G401 (cell line): Measurements from ENCODE around the gene TMEM63B. TPM values are rescaled to one million over a fixed set of nuclear protein-coding genes. Genes with fewer than 3 reads are reported as not detected.

Source experiments
- DNase-seq: peaks from one replicate; pipeline ENCODE4 v3.0.0-alpha.2; 2015; ENCODE audit warnings: low spot score
- in situ Hi-C: cut with HindIII; loops from 2 replicates; pipeline ENCODE4 v1.10.0; 2016; ENCODE audit warnings: low sequenced_read_pairs, mixed read lengths
- total RNA-seq: library from RNA; depleted of rRNA; stranded (reverse); fragments of >200 nt; shearing (Covaris generic); gene quantifications from 2 replicates; pipeline ENCODE4 v1.2.3, GENCODE V29; 2014

TMEM63B gene
- total RNA-seq, 1 experiment from 2014 or later = 10.0 TPM

DNA sequence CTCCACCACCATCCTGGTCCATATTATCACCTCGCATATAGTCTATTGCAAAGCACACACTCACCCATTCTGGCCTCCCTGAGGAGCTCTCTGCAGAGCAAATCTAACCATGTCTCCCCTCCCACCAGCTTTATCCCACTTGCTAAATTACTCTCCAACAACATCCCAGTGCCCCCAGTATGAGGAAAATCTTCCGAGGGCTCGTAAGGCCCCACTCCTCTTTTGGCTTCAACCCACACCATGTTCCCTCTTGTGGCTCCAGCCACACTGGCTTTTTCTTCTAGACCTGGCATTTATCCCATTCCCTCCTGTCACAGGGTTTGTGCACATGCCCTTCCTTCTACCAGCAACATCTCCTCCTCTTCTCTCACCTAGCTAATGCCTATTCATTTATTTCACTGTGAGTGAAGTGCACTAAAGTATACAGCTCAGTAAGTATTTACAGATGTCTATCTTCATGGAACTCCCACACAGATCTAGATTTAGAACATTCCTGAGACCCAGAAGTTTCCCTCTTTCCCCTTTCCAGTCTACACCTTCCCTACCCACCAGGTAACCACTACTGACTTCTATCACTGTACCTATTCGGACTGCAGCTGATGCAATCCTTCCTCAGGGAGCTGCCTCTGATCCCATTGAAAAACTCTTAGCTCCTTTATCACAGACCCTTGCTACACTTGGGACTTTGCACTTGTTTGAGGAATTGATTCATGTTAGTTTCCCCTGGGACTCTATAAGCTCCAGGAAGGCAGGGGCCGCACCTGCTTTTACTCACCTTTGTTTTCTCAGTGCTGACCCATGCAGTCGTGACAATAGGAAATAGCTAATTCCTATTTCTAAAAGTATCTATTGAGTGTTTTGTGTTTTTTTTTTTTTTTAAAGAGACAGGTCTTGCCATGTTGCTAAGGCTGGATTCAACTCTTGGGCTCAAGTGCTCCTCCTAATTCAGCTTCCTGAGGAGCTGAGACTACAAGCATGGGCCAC lies 15.6 kb upstream of the TMEM63B start:
- in situ Hi-C loops = no loop called here

DNA sequence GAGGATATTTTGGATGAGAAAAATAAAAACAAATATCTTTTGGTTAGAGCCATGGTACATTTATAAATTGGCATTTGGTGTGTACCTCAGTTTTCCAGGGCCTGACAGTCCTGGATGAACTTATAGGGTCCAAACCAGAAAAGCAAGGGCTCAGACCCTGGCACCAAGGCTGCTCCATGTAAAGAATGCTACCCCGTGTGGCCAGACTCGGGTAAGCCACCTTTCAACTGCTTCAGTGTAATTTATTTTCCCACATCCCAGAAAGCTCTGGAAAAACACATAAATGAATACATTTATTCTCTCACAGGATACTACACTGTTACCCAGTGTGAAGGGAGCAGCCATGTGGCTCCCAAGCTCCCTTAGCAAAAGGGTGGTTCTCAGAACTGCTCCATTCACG lies 13.9 kb upstream of the TMEM63B start:
- DNase-seq = no peak
- in situ Hi-C loops = no loop called here

More for the DNA sequence above, 15.6 kb upstream of the TMEM63B start:
- DNase-seq = no peak

DNA sequence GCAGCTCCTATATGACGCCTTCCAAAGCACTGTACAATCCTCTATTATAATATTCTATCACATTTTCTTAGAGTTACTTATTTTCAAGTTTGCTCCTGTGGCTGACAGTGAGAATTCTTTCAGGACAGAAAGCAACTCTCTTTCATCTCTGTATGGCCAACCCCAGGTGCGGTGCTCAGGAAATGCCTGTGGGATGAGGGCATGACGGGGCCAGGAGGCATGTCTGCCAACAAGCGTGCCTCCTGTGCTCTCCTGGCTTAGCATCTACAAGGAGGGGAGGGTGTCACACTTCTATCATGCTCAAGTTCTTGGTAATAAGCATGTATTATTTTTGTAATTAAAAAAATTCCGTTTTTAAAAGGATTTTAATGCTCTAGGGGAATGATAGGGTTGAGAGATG lies 11.5 kb upstream of the TMEM63B start:
- no peak for DNase-seq
- in situ Hi-C loops = no loop called here

DNA sequence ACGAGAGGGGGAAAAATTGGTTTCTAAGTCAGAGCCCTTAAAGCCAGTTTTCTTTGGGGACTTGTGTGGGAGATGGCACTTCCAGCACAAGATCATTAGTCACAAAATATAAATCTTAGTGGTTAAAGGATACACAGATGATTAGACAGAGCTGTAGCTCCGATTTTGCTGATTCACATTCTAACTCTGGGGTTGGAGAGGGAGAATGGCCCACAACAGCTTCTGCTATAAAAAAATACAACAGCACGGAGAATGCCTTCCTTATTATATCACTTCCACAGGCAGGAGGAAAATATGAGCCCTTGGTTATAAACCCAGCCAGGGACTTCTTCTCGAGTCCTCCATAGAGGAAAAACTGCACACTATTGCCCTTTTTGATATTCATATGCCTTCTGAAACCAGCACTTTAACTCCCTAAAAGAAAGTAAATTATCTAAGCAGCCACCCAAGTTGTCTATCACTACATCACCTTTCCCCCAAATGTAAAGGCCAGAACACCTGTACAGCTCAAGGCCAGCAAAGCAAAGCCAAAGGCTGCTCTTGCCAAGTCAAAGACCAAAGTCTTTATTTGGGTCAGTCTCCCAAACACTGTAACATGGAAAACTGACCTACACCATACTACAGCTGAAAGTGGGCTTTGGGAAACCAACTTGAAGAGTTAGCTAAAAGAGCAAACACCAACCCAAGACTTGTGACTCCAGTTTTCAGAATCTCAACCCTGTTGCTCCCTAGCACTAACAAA lies 10.5 kb upstream of the TMEM63B start:
- in situ Hi-C loops = no loop called here
- DNase-seq = no peak

DNA sequence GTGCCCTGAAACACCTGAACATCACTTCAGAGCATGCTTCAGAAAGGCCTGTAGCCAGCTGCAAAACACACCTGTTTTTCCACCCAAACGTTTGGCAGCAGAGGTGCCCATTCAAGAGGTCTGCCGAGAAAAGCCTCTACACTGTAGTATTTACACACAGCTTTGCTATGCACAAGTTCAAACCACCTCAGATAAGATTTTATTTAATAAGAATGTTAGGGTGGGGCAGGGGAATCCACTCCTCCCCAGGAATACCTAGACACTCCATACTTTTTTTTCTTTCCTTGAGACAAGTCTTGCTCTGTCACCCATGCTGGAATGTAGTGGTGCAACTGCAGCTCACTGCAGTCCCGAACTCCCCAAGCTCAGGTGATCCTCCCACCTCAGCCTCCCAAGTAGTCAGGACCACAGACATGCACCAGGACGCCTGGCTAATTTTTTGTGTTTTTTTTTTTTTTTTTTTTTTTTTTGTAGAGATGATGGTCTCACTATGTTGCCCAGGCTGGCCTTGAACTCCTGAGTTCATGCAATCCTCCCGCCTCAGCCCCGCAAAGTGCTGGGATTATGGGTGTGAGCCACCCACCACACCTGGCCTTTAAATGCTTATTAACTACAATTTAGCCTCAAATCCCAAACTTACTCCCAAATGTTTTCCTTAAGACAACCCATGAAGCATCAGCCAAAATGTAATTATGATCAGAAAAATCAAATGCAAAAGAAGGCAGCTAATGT lies 9.8 kb upstream of the TMEM63B start:
- in situ Hi-C loops = no loop called here
- DNase-seq = no peak

DNA sequence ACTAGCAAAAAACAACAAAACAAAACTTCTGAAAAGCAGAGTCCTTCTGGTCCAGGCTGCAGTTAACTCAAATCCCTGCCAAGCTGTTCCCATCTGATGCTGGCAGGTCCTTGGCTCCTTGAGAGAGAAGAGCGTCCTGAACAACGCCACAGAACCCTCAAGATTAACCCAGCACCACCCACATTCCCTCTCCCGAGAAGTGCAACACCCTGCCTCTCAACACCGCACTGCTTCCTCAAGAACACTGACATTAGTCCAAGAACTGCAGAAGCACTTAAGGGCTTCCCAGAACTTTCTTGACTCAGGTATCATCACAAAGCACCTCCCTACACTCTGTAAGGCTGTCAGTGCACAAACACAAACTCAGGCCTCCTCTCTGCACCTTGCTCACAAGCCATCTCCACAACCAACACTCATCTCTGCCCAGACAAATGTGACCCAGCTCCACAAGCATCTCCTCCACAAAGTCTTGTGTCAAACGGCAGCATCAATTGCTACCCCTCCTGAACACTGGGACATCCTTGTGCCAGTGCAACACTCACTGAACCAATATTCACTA lies 7.6 kb upstream of the TMEM63B start:
- no peak for DNase-seq
- in situ Hi-C loops = no loop called here

DNA sequence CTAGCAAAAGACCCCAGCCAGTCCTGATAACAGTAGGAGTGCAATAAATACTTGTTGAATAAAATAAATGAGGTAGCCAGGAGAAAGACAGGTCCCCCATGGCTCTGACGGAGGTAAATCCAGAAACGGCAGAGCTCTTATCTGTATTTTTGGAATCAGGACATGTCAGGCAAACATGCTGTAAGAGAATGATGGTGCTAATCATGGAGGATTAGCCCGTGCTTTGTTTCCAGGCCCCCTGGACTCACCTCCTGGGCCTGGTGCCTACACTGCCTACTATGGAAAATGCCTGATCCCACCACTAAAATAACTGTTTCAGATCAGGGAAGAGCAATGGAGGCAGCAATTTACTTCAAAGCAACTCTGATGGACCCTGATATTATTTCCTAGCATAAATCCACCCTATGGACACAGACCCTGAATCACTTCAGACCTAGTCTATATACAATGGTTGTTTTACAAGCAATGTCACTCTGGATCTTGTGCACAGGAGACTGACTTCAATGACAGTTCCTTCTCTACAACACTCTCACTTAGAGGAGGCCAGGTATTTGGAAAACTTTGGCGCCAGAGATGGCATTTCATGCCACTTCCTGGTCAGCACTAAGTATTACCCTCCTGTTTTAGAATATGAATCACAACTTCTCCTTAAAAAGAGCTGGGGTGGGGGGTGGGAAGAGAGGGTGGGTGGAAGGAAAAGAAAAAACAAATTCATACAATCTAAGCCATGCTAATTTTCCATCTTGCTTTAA lies 6.5 kb upstream of the TMEM63B start:
- in situ Hi-C loops = no loop called here
- DNase-seq = no peak

DNA sequence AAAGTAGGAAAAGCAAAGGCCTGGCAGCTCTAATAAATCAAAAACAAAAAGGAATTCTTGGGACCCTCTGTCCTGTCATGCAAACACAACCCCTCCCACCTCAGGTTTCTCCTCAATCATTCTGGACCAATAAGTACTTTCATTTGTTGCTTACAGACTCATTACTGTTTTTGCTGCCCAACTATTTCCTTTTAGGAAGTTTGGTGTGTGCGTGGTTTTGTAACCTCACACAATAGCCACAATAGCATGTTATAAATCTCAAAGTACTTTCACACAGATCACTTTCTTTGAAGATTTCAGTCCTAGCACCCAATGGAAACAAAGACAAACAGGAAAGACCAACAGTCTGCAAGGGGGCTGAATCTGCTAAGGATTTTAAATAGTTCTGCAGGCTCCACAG lies 4.6 kb upstream of the TMEM63B start:
- no peak for DNase-seq
- in situ Hi-C loops = no loop called here

DNA sequence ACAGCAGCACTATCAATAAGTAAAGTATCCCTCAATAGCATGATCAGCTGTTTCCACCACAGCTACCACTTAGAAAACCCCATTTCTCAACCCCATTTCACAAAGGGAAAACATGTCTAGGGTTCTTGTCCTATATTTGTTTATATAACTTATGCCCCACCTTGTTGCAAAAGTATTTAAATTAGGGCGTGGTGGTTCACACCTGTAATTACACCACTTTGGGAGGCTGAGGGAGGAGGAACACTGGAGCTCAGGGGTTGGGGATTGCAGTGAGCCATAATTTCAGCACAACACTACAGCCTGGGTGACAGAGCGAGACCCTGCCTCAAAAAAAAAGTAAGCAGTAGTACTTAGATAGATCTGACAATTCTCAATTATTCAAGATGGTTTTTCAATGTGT lies 3.8 kb upstream of the TMEM63B start:
- in situ Hi-C loops = no loop called here
- no peak for DNase-seq

DNA sequence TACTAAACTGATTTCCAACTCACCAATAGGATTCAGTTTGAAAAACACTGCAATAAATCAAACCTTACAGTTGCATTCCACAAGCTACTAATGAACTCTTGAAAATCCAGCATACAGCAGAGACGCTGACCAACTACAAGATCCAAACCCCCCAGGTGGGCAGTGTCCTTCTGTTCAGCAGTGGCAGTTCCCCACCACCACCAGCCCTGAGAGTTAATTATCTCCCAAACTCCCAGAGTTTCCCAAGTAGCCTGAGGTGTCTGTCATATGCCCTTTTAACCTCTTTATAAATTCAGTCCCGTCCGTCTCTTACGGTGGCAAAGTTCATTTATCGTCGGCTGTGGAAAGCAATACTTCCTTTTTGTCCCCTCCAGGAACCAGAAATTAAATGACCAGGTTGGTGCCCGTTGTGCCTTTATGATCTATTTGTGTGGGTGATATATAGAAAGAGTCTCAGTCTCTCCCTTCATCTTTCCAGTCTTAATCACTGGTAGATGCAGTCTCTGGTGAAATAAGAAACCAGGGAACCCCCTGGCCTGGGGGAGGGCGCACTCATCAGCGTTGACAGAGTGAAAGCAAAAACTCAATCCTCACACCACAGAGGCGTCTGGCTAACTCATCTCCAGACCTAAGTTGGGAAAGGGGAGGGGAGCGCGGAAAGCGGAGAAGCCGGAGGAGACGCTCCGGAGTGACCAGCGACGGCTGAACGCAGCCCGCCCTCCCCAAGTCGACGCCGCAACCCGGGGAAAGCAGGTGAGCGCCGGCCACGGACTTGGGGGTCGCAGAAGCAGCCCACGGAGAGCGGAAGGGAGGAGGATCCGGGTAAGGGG lies 819 bp upstream of the TMEM63B start:
- in situ Hi-C loops = no loop called here
- peak; percentile 40 for DNase-seq

DNA sequence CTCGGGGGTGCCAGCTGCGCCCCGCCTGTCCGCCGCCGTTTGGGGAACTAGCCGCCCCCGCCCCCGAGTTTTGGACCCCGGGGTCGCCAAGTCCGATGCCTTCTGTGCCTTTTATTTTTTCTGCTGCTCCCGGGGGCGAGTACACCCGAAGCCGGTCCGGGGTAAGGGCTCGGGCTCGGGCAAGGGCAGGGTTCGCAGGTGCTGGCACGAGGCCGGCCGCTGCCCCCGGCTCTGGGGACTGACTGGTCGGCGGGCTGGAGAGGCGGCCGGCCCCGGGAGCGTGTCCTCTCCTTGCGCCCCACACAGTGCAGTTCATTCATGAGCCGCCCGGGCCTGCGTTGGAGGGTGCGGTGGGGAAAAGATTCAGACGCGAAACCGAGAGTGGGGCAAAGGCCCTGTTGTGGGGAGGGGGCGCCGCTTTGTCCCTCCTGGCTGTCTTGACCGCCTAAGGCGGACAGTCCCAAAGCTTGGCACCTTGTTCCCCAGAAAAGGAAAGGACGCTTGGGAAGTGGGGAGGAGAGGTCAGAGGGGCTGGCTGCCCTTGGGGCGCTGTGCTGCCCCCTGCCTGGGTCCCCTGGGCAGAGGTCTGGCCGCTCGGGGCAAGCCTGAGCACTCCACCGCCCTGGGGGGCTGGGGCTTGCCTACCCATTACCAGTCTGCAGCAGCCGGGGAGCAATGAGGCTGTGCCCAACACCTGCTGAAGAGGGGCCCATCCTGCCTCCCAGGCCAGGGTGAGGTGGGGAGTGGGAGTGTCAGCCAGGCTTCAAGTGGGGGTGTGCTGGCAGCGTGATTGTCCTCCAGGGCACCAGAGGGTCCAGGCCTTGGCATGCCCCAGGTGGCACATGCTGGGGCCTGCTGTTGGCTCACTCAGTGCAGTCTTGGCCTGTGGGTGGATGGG lies 915 bp downstream of the TMEM63B start:
- peak; percentile 32 for DNase-seq
- in situ Hi-C loops = no loop called here

DNA sequence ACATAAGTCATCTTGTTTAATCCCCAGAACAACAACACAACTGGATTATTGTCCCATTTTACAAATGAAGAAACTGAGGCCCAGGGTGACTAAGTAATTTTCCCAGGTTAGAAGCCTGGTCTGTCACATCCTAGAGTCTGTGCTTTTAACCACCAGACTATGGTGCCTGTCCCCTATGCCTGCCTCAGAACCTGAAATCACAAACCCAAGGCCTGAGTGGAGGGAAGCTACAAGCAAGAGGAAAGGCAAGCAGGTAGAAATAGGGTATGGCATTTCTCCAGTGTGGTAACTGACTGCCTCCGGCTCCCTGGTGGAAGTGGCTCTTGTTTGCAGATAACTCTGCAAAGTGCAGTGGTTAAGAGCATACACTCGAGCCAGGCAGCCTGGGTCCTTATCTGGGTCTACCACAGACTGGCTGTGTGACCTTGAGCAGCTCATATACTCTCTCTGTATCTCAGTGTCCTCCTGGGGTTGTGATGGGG lies 2.5 kb downstream of the TMEM63B start:
- in situ Hi-C loops = no loop called here
- no peak for DNase-seq

DNA sequence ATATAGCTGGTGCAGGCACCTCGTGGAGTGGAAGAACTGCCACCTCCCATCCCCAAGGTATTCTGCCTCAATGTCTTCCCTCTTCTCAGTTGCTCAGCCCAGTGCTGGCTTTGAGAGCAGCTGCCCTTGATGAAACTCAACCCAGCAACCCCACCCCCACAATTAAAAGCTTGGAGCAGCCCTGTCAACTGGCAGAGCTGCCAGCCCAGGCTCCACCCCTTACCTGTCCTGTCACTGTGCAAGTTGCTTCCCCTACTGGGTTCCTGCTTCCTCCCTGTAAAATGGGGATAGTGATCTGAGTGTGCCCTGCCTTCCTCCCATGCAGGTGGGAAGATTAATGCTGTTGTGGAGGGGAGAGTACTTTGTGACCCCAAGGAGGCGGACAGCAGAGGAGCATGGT lies 4.5 kb downstream of the TMEM63B start:
- in situ Hi-C loops = no loop called here
- DNase-seq = no peak

DNA sequence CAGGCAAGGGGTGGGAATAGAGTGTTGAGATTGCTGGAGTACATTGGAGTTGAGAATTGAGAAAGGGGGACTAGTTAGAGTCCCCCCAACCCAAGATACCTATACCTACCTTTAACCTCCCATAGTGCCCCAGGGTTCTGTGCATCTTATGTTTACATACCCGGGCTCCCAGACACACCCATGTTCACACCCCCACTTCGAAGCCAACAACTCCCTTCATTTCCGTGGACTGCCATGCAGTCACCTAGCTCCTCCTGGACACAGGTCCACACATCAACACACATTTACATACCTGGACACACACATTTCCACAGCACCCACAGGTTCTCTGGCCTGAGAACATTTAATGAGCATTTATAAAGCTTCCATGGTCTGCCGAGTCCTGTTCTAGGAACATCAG lies 5.1 kb downstream of the TMEM63B start:
- DNase-seq = no peak
- in situ Hi-C loops = no loop called here

DNA sequence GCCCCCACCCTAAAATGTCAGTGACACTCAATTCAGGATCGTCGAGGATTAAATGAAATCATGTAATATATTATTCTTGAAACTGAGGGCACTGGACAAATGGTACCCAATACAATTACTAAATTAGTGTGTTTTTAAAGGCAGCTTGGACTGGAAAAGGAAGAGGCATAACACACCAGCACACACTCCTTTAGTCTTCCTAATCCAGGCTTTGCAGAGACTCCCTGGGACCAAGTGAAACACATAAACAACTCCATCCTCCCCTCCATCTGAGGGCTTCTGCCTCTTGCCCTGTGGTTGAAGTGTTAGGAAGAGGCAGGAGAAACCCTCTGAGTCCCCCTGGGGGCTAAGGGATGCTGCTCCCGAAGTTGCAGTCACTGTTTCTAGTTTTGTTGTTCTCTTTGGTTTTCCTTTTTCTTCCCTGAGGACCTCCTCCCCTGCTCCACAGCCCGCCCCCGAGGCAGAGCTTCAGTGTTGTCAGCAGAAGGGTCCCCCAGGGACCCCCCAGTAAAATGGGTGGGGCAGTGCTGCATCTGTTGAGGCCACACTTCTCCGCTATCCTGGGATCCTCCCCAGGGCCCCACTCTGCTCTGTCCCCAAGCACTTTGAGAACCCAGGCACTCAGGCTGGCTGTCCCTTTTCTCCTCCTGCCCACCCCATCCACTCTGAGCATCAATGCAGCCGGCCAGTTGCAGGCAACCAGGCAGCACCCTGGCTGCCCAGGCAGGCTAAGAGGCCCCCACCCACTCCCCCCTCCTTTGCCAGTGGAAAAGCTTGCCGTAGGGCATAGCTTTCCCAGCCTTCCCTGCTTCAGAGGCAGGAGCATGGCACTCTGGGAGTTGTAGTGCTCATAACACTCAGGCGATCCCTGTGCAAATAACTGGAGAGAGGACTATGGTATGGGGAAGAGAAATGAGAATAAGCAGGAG lies 5.9 kb downstream of the TMEM63B start:
- peak; percentile 63 for DNase-seq
- in situ Hi-C loops = no loop called here
